Hair follicular keratinocyte (primary cell): ENCODE results near the gene OTOP1. TPM values are rescaled to one million over a fixed set of nuclear protein-coding genes. Genes with fewer than 3 reads are reported as not detected.

ENCODE experiments used
- total RNA-seq: library from RNA; depleted of rRNA; stranded (reverse); fragments of >200 nt; gene quantifications from 2 replicates; pipeline ENCODE4 v1.2.3, GENCODE V29; 2015

The OTOP1 gene, protein sequence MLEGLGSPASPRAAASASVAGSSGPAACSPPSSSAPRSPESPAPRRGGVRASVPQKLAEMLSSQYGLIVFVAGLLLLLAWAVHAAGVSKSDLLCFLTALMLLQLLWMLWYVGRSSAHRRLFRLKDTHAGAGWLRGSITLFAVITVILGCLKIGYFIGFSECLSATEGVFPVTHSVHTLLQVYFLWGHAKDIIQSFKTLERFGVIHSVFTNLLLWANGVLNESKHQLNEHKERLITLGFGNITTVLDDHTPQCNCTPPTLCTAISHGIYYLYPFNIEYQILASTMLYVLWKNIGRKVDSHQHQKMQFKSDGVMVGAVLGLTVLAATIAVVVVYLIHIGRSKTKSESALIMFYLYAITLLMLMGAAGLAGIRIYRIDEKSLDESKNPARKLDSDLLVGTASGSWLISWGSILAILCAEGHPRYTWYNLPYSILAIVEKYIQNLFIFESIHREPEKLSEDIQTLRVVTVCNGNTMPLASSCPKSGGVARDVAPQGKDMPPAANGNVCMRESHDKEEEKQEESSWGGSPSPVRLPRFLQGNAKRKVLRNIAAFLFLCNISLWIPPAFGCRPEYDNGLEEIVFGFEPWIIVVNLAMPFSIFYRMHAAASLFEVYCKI
- not detected in 2 replicates for total RNA-seq

DNA sequence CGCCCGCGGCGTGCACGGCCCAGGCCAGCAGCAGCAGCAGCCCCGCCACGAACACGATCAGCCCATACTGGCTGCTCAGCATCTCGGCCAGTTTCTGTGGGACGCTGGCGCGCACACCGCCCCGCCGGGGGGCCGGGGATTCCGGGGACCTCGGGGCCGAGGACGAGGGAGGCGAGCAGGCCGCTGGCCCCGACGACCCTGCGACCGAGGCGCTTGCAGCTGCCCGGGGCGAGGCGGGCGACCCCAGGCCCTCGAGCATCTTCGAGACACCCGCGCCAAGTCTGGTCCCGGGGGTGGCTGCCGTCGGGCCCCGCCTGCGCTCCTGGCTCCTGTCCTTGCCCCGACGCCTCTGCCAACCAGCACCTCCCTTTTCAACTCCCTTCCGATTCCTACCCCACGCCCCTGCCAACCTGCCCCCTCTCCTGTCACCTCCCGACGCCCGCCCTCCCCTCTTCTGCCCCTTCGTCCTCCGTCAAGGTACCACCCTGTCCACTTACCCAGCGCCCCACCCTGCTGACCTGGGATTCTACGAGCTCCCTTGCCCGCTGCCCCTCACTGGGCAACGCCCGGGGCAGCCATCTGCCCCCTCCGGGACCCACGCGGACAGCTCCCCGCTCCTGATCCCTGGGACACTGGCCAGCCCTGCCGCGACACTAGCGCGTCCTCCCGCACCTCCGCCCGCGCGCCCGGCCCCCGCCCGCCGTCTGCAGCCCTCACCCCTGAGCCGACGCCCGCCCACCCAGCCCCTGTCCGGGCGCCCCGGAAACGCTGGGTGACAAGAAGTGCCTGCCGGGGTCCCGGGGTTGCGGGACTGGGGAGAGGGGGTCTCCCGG, at the start of gene OTOP1:
Gene OTOP1 (minus strand): TSS at position 324 of the 833 bp plus-strand sequence. CDS start 65 bp downstream, at position 259.

DNA sequence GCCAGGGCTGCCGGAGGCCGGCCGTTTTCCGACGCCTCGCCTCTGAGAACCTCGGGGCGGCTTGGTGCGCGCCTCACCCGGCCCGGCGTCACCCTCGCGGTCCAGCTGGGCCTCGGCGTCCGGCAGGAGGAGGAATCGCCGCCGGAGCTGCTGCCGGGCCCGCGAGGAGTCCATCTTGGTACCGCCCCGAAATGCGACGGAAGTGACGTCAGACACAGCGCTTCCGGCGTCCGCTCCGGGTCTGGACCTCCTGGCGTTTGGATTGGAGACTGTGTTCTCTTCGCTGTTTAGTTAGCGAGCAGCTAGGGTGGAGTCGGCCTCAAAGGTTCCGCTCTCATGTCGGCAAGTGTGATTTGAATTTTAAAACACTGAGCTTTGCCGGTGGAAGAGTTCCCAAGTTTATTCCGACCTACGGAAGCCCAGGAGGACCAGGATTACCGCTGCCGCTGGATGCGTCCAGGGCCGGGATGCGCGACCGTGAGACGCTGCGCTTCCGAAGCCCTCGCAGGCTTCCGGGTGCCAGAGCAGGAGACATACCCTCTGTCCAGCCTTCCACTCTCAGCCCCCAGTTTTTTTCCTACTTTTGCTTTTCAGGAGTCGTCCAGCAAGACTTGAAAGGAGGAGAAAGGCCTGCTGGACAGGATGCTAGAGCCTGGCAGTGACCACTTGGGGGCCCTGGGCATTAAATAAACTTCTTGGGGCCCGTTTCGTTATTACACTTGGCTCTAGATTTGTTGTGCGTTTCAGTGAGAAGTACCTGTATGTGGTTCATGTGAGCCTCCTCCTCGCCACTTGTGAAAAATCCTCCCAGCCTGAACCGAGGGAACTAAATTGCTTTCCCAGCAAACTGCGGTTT, 21.5 kb upstream of the OTOP1 start, which contains the start of gene TMEM128:
Gene TMEM128 (minus strand): TSS at position 195 of the 856 bp plus-strand sequence. CDS start 21 bp downstream, at position 174.

Other genes with a start within 250 kb of the OTOP1 start
- 26.3 and 28.2 TPM in 2 replicates for gene TMEM128, start 21.3 kb upstream of the OTOP1 start, total RNA-seq
- gene LYAR, start 63.2 kb upstream of the OTOP1 start, total RNA-seq, result 26.6 and 83.3 TPM in 2 replicates
- 2.3 and 6.8 TPM in 2 replicates for gene ZBTB49, start 63.3 kb upstream of the OTOP1 start, total RNA-seq
- 20.4 and 24.8 TPM in 2 replicates for gene NSG1, start 160.2 kb upstream of the OTOP1 start, total RNA-seq